Ovary (tissue), 3 donors: Measurements from ENCODE around the gene IVD.

Experiments
- CTCF ChIP-seq, 3 donors: fragments of 450-650 bp in 2 of 3; fragments of 200-600 bp in 1 of 3; IDR thresholded peaks; one replicate each; pipeline versions ENCODE4 v1.5.1 to v1.8.0; 2016 to 2022; ENCODE audit warnings: antibody characterized with exemption in 3 of 3, mild to moderate bottlenecking in 1 of 3
- EP300 ChIP-seq: sonication (generic); formaldehyde crosslinking; IDR thresholded peaks from one replicate; pipeline ENCODE4 v1.6.1; 2017; ENCODE audit warnings: antibody characterized with exemption
- POLR2A ChIP-seq: fragments of 450-650 bp; IDR thresholded peaks from one replicate; pipeline ENCODE4 v1.6.1; 2017; ENCODE audit warnings: antibody characterized with exemption, mild to moderate bottlenecking, moderate library complexity
- donor health status: DM: no; HTN: no; CAD: no.

- TF ChIP-seq CTCF (IDR thresholded peaks at IDR 0.05) (no peak), POLR2A (no peak), EP300 (no peak)
Measured at GRCh38 chr15:40361640-40362039, 44.0 kb upstream of the IVD start.
